HG02571 (cell line): ENCODE data around the gene BPIFB4.
"Not testable (repeated sequence)": the region's sequence is repeated elsewhere in the genome, so short reads cannot be mapped to it uniquely, and the experiment has no call there.

Experiments
- ATAC-seq: cut with Tn5 transposase; IDR thresholded peaks from one replicate; pipeline ENCODE4 v1.9.1; 2021; ENCODE audit warnings: mild to moderate bottlenecking, moderate library complexity; ENCODE audit not compliant: unreplicated experiment

Gene BPIFB4

DNA sequence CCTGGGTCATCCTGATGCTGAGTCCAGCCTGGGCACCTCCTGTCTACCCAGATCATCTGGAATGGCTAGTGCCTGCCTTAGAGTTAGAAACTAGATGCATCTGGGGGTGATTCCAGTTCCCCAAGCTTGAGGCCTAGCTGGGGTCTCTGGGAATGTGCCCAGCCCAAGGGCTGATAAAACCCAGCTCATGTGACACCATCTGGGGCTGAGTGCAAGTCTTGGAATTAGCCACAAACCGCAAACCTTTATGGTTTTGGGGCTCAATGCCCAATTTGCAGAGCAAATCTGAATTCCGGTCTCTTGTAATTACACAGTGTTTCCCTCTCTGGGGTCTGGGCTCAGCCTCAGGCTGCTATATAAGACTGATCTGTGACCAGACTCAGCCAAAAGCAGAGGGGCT lies at the start of gene BPIFB4:
Gene BPIFB4, plus strand, starts transcription at position 385 of the 400 bp plus-strand sequence. CDS start 1,884 bp downstream, outside the sequence.
- no peak for ATAC-seq

DNA sequence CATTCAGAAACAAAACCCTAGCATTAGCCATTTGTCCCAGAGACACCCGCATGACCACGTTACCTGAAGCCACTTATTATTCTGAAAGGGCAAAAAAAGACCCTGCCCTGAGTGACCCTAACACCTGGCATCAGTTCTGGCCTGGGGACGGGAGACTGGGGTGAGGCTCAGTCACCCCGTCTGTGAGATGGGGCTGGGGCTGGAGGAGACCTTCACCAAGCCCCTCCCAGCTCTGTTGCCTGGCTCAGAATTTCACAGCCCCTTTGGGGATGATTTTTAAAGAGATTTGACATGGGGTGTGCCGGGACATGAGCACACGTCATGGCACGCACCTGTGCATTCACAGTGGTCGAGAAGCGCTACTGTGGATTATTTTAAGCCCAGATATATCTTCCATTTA lies 49.4 kb upstream of the BPIFB4 start:
- ATAC-seq, result no peak

DNA sequence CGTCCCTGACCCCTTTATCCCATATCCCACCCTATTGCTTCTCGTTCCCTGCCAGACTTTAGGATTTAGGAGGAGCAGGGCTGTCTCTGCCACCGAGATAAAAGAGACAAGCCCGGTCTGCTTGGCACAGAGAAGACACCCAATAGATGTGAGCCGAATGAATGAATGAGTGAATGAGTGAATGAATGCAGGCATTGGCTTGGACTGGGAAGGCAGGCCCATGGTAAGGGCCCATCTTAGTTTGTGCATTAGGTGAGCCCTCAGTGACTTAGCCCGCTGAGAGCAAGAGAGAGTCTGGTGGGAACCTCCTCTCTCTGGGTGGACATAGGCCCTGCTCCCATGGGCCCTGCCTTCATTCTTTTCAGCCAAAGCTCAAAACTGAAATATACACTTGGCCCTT lies 48.9 kb upstream of the BPIFB4 start:
- no peak for ATAC-seq

DNA sequence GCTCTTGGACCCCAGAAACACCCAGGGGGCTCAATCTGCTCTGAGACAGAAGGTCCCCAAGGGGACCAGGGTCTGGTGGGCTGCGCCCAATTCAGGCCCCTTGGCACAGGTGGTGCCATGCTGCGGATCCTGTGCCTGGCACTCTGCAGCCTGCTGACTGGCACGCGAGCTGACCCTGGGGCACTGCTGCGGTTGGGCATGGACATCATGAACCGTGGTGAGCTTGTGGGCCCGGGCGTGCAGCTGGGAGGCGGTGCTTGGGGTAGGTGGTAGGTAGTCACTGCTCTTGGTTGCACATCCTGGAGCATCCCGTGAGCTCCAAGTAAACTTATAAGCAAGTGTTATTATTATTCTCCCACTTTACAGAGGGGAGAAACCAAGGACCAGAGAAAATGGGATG lies 47.9 kb upstream of the BPIFB4 start, which contains the start of gene BPIFB6:
Gene BPIFB6, plus strand, starts transcription at position 118 of the 400 bp plus-strand sequence. Its CDS starts 0 bp downstream, at position 118.
- no peak for ATAC-seq

DNA sequence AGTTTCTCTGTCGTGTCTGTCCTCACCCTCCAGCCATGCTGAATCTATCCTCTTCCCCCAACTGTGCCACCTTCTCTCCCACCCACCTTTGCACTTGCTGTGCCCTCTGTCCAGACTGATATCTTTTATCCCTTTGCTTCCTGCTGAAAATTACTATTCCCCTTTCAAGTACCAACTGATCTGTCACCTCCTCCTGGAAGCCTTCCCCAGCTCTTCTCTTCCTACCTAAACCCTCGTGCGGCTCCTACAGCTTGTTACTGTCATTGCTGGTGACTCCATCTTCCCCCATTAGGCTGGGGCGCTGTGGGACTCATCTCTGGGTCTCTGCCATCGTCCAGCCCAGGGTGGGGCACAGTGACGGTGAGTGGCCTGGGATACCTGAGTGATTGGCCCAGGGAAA lies 46.9 kb upstream of the BPIFB4 start:
- no peak for ATAC-seq

DNA sequence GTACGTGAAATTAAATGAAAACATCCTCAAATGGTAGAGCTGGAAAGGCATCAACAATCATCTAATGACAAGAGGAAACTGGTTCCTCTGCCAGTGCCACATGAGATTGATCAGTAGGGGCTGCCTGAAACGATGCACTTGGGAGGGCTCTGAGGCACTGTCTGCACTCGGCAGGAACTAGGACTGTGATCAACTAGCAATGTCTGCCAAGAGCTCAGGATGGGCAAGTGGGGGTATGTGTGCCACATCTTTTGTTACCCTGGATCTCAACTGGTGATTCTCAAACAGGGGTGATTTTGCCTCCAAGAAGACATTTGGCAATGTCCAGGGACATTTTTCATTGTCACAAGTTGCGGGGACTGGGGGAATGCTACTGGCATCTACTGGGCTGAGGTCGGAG lies 46.1 kb upstream of the BPIFB4 start:
- no peak for ATAC-seq

DNA sequence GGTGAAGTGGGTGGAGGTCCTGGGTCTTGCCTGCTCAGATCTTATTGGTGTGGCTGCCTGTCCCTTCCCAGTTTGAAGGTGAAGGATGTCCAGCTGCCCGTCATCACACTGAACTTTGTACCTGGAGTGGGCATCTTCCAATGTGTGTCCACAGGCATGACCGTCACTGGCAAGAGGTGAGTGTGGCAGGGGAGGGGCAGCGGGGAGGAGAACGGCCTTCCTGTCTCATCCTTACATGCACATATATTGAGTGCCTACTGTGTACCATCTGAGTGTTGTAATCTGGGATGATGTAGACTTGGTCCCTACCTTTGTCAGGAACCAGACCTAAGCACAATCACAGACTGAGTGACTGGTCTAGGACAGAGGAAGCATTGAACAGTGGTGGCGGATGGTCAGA lies 45.3 kb upstream of the BPIFB4 start:
- no peak for ATAC-seq

DNA sequence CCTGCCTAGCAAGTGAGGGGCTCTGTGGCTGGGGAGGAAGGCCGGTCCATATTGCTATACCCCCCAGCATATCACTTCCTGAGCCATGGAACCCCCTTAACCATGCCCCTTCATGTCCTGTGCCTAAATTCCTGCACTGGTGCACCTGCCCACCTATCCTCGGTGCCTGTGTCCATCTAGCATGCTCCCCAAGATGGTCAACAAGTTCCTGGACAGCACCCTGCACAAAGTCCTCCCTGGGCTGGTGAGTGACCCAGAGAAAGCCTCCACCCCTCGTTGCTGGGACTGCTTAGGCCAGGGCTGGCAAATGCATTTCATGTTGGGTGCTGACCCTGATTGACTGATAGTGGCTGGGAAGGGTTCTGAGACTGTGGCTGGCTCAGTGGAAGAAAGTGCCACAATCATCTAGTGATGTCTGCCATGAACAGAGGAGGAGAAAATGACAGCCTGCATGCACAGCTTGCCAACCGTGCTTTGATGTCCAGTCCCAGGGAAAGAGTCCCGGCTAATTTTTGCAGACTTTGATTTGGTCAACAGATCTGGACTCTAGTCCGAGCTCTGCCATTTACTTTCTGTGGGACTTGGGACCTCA lies 44.4 kb upstream of the BPIFB4 start:
- ATAC-seq, result no peak

DNA sequence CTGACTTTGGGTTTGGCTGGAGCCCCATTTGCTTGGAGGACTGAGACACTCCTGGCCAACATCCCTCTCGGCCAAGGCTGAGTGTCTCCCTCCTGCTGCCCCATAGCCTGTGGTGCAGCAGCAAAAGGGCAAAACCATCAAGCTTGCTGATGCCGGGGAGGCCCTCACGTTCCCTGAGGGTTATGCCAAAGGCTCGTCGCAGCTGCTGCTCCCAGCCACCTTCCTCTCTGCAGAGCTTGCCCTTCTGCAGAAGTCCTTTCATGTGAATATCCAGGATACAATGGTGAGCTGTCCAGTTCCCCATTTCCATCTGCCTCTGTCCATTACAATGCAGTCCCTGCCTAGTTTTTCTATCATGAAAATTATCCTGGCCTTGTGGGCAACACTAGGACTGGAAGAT lies 42.0 kb upstream of the BPIFB4 start:
- ATAC-seq, result no peak

DNA sequence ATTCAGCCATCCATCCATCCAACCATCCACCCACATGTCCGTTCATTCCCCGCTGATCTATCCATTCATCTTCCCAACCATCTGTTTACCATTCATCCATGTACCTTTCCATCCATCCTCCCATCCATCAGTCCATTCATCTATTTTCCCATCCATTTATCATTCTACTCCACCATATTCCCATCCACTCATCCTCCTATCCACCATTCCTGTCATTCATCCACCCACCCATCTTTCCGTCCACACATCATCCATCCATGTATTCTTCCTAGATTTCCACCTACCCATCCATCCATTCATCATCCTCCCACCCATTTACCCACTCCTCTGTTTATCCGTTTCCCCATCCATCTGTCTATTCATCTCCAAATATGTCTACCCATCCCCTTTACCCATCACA lies 41.2 kb upstream of the BPIFB4 start:
- ATAC-seq, result no peak

DNA sequence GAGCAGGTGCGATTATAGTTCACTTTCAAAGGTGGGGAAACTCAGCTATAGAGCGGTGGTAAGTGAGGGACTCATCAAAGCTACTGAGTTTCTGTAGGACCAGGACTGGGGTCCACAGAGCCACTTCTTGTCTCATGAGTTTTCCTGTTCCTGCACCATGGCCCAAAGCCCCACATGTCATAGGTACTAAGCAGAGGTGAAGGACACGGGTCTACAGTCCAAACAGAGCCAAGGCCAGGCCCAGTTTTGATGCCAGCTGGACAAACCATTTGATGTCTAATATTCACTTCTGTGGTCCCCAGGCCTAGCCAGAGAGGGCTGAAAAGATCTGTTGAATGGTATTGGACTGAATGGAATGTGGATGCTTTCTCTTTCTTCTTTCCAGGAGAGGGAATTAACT lies 37.0 kb upstream of the BPIFB4 start:
- no peak for ATAC-seq

DNA sequence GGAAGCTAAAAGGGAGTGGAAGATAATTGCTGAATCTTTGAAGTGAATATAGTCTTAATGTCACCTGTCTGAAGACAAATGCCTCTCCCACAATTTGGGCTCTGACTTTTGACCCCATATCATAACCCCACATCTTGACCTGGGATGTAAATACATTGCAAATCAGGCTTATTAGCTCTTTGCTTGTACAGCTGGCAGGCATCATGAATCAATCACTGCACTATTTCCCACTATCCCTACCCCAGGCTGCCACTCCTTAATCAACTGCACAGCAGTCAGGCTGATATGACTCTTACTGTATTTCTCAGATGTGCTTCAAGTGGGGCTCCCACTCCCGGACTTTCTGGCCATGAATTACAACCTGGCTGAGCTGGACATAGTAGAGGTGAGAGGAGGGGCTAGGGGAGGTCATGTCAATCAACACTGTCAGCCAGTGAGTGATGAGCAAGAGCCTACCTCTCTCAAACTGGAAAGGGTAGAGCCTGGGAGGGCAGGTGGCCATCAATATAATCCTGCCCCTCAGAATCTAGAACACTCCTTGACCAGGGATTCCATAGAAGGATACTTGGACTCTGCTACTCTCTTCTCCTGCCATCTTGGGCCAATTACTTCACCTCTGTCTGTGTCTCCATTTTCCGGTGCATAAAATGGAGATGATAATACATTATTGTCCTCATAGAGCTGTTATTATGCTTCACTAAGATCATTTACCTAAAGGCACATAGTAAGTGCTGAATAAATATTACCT lies 36.3 kb upstream of the BPIFB4 start:
- ATAC-seq, result no peak

DNA sequence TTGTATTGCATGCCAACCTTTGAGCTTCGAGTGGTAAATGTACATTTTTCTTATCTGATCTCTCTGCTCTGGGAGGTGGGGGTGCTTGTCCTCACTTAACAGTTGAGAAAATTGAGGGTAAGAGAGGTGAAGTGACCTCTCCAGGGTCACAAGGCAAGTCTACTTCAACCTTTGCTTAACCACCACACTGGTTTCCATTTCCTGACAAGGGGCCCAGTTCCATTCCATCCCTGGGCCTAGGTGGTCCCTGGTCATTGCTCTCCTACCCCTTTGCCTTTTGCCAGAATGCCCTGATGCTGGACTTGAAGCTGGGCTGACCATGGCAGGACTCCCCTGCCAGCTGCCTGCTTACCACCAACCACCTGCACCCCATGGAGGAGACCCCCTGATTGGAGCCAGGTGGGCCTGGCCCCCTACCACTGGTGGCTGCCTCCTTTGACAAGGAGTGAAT lies 35.7 kb upstream of the BPIFB4 start:
- no peak for ATAC-seq

DNA sequence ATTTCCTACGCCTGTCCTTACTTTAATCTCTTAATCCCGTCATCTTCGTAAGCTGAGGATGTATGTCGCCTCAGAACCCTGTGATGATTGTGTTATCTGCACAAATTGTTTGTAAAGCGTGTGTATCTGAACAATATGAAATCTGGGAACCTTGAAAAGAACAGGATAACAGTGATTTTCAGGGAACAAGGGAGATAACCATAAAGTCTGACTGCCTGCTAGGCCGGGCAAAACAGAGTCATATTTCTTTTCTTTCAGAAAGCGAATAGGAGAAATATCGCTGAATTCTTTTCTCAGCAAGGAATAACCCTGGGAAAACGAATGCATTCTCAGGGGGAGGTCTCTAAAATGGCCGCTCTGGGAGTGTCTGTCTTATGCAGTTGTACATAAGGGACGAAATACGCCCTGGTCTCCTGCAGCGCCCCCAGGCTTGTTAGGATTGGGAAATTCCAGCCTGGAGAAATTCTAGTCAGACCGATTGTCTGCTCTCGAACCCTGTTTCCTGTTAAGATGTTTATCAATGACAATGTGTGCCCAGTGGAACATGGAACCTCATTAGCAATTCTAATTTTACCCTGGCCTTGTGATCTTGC lies 34.2 kb upstream of the BPIFB4 start:
- not testable (repeated sequence) for ATAC-seq

DNA sequence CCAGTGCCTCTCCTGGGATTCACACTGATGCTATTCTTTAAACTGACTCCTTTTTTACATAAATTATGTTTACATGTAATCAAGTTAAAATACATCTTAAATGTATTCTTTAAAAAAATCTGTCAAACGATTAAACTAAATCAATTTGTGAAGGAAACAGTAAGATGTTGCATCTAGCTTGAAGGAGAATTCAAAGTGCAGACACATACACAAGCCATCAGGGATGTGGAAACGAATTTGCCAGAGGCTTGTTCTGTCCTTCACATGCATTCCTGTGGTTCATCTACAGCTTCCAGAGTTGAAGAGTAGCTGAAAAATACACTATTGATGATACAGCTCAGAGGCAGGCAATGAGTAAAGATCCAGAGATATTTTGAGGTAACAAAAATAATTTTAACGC lies 33.0 kb upstream of the BPIFB4 start:
- no peak for ATAC-seq

DNA sequence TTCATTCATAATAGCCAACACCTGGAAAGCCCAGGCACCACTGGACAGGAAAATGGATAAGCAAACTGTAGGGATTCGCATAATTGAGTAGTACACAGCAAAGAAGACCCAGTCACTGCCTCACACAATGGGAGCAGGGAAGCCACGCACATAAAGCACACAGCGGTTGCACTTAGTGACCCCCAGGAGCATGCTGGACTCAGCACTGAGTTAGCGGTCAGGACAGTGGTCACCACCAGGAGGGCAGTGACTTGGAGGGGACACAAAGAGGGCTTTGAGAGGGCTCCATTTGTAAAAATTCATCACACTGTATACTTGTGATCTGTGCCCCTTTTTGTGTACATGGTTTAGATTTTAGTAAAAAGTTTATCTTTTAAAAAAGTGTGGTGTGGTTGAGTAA lies 28.1 kb upstream of the BPIFB4 start:
- ATAC-seq, result no peak

DNA sequence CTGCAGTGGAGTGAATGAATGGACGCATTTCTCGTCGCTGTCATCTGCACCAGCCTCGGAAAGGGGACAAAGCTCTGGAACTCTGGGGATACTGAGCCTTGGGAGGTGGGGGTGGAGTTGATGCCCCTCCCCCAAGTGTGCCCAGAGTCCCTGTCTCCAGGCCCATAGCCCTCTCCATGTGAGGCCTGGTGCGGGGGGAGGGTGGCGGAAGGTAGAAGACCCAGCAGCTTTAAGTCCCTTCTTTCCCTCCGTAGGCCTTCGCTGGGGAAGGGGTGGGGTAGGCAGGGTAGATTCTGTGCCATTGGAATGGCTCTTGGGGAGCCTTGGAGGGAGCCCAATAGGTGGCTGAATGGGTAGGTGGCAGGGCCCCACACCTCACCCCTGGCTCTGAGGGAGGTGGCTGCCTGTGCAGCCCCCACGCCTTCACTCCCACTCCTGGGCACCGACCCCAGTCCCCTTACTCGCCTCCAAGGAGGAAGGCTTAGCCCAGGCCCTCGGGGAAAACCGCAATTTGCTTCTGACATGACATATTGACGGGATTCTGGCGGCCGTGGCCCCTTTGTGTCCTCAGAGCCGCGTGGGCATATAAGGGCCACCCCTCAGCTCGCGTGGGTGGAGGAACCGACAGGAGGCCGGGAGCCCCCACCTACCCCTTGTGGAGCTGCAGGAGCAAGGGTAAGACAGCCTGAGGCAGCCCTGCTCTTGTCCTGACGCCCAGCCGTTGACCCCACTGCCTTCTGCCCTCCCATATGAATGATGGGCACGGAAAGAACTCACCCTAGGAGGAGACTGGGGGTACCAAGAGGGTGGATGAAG lies 25.9 kb upstream of the BPIFB4 start, which contains the start of gene BPIFB3:
Gene BPIFB3, plus strand, starts transcription at position 613 of the 816 bp plus-strand sequence. CDS start 1,533 bp downstream, outside the sequence.
- no peak for ATAC-seq

DNA sequence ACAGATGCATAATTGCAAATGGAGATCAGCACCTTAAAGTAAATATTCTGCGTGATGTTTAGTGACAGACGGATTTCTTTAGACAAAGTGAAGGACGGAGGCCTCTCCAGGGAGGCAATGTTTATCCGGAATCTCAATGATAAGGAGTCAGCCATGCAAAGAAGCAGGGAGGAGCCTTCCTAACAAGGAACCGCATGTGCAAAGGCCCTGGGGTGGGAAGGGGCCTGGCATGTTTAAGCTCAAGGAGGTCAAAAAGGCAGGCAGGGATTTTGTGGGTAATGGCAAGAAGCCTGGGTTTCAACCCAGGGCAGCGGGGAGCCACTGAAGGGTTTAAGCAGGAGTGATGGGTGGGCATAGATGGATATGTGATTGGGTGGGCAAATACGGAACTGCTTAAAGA lies 25.1 kb upstream of the BPIFB4 start:
- ATAC-seq, result no peak

DNA sequence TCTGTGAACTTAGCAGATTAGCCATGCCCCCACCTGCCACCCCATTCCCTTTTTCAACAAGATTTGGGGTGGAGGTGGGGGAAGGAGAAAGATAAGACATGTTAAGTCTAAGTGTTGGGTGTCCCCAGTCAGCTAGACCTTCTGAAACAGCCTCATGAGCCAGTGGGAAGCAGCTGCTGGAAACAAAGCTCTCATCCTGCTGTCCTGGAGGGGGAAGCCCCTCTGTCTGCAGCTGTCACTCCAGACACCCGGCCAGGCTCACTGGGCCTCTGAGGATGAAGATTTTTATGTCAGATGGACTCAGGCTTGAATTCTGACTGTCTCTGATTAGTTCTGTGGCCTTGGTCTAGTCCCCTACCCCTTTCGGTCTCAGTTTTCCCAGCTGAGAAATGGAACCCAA lies 24.7 kb upstream of the BPIFB4 start:
- ATAC-seq, result no peak

DNA sequence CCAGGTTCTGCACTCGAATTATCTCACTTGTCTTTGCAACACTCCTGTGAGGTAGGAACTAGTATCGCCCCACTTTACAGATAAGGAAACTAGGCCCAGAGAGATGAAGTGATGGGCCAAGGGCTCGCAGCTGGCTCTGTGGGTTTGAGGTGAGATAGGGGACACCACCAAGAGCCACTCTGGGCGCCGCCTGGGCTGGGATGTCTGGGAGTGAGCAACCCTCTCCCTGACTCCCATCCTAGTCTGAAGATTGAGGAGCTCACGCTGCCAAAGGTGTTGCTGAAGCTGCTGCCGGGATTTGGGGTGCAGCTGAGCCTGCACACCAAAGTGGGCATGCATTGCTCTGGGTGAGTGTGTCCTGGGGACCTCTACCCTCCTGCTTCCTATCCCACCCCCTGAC lies 20.3 kb upstream of the BPIFB4 start:
- no peak for ATAC-seq

DNA sequence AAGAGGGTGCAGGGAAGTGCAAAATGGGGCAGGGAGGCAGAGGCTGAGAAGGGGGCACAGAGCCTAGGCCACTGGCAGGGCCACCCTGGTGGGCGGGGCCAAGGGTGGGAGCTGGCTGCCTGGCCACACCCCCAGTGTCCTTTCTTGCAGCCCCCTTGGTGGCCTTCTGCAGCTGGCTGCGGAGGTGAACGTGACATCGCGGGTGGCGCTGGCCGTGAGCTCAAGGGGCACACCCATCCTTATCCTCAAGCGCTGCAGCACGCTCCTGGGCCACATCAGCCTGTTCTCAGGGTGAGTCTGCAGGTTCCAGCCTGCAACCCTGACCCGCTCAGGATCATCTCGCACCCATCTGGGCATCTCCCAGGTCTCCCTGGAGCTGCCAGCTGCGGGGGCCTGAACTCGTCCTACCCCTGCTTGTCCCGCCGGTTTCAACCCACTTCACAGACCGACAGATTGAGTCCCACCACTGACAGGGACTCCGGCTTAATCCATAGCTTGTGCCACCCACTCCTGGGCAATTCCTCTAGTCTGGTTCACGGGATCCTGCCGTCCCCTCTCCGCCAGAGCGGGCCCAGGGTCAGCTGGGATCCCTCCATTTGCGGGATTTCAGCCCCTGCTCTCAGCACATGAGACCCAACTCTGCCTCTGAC lies 19.6 kb upstream of the BPIFB4 start:
- ATAC-seq, result no peak
